GM18502 (cell line): ENCODE measurements around the gene UBE2L5.
A peak's percentile ranks its signal among the peaks of the same experiment; 100 is the strongest.

Source experiments
- ATAC-seq: cut with Tn5 transposase; IDR thresholded peaks from one replicate; pipeline ENCODE4 v1.9.1; 2021; ENCODE audit warnings: mild to moderate bottlenecking; ENCODE audit not compliant: unreplicated experiment, poor library complexity

The UBE2L5 gene

GRCh38 chr13:30465593-30466357 lies 43.5 kb downstream of the UBE2L5 start, which contains the start of gene HMGB1:
TSS of gene HMGB1 (minus strand) at chr13:30465936. CDS start at chr13:30463680, 2,256 bp downstream.
- ATAC-seq = peak; percentile 88

GRCh38 chr13:30466358-30466714 lies 44.0 kb downstream of the UBE2L5 start:
- ATAC-seq = no peak

GRCh38 chr13:30466841-30467252 lies 44.6 kb downstream of the UBE2L5 start:
- no peak for ATAC-seq

- ATAC-seq = no peak
Observed at GRCh38 chr13:30473675-30474074, 51.4 kb downstream of the UBE2L5 start.

GRCh38 chr13:30477346-30478195 lies 55.3 kb downstream of the UBE2L5 start:
- peak; percentile 96 for ATAC-seq
